HG02588 (cell line): ENCODE results near the gene NACC2.
"Not testable (repeated sequence)": the region's sequence is repeated elsewhere in the genome, so short reads cannot be mapped to it uniquely, and the experiment has no call there.

ENCODE experiments used
- ATAC-seq: cut with Tn5 transposase; IDR thresholded peaks from one replicate; pipeline ENCODE4 v1.9.1; 2021; ENCODE audit warnings: mild to moderate bottlenecking, moderate library complexity; ENCODE audit not compliant: unreplicated experiment

The NACC2 gene

GRCh38 chr9:135968601-135969000 lies 126.5 kb downstream of the NACC2 start:
- ATAC-seq: no peak

- ATAC-seq: no peak
Measured at GRCh38 chr9:135968083-135968476, 127.0 kb downstream of the NACC2 start.

GRCh38 chr9:135966916-135967260 lies 128.2 kb downstream of the NACC2 start:
- not testable (repeated sequence) for ATAC-seq

GRCh38 chr9:135965124-135965756 lies 129.8 kb downstream of the NACC2 start:
- no peak for ATAC-seq

GRCh38 chr9:135963938-135964337 lies 131.2 kb downstream of the NACC2 start:
- ATAC-seq: no peak

GRCh38 chr9:135963338-135963737 lies 131.8 kb downstream of the NACC2 start:
- ATAC-seq: no peak

GRCh38 chr9:135962696-135963307 lies 132.3 kb downstream of the NACC2 start:
- no peak for ATAC-seq

- no peak for ATAC-seq
Measured at GRCh38 chr9:135961811-135962695, 133.0 kb downstream of the NACC2 start.

GRCh38 chr9:135961277-135961715 lies 133.8 kb downstream of the NACC2 start, which contains the start of gene UBAC1:
TSS of gene UBAC1 (minus strand) at chr9:135961373. CDS start at chr9:135961162, 211 bp downstream.
- peak; percentile 87 for ATAC-seq

- no peak for ATAC-seq
Measured at GRCh38 chr9:135960411-135961276, 134.4 kb downstream of the NACC2 start.

- no peak for ATAC-seq
Measured at GRCh38 chr9:135959814-135960213, 135.3 kb downstream of the NACC2 start.

- no peak for ATAC-seq
Measured at GRCh38 chr9:135958485-135958884, 136.6 kb downstream of the NACC2 start.

GRCh38 chr9:135957431-135957830 lies 137.7 kb downstream of the NACC2 start:
- no peak for ATAC-seq

- ATAC-seq: no peak
Measured at GRCh38 chr9:135956802-135957174, 138.3 kb downstream of the NACC2 start.
